Left lung (tissue), 10 donors: ENCODE results near the gene ZKSCAN8. TPM values are rescaled to one million over a fixed set of nuclear protein-coding genes. Genes with fewer than 3 reads are reported as not detected.
"Not testable (repeated sequence)": the region's sequence is repeated elsewhere in the genome, so short reads cannot be mapped to it uniquely, and the experiment has no call there.

Source experiments
- ATAC-seq: fragments of 200-7000 bp; cut with Tn5 transposase; one replicate; pipeline ENCODE4 v1.9.1; 2020; ENCODE audit warnings: moderate library complexity
- DNase-seq, 4 donors: peaks; one replicate each; pipeline ENCODE4 v3.0.0-alpha.2; 2013 to 2020
- H3K27ac ChIP-seq, 2 donors: fragments of 200-600 bp; sonication (generic) in 1 of 2; one replicate each; pipeline versions ENCODE4 v1.5.0 to v1.8.0; 2020 to 2021
- H3K27me3 ChIP-seq, 2 donors: fragments of 200-600 bp; sonication (generic) in 1 of 2; one replicate each; pipeline versions ENCODE4 v1.5.0 to v1.8.0; 2020 to 2021
- H3K36me3 ChIP-seq, 2 donors: fragments of 200-600 bp; sonication (generic) in 1 of 2; one replicate each; pipeline versions ENCODE4 v1.5.0 to v1.8.0; 2020 to 2021
- H3K4me1 ChIP-seq, 2 donors: fragments of 200-600 bp; one replicate each; pipeline ENCODE4 v1.8.0; 2021
- H3K4me3 ChIP-seq, 2 donors: fragments of 200-600 bp; sonication (generic) in 1 of 2; one replicate each; pipeline versions ENCODE4 v1.5.0 to v1.8.0; 2020 to 2021; ENCODE audit warnings: mild to moderate bottlenecking in 1 of 2
- H3K9me3 ChIP-seq, 2 donors: fragments of 200-600 bp; sonication (generic) in 1 of 2; one replicate each; pipeline versions ENCODE4 v1.5.0 to v1.8.0; 2020 to 2021
- CTCF ChIP-seq, 2 donors: fragments of 200-600 bp; sonication (generic) in 1 of 2; IDR thresholded peaks; one replicate each; pipeline versions ENCODE4 v1.5.0 to v1.8.0; 2021; ENCODE audit warnings: antibody characterized with exemption in 2 of 2
- intact Hi-C, 2 donors: fragments of 100-400 bp; cut with DNase I; formaldehyde crosslinking; loops; one replicate each; pipeline versions ENCODE4 v1.11.2 to v1.14.2; 2022
- polyA plus RNA-seq, 6 donors: library from polyadenylated mRNA; unstranded; fragments of 120-200 nt; gene quantifications; one replicate each; pipeline ENCODE4 v1.2.1, GENCODE V29; 2013; ENCODE audit not compliant: insufficient read length in 6 of 6
- total RNA-seq, 2 donors: library from RNA; stranded (reverse); fragmentation: NEBNext Ultra II Directional; extraction: Animal tissue kit (Norgen Biotek cat#: 25700); gene quantifications; one replicate each; pipeline ENCODE4 v1.2.1, GENCODE V29; 2021
- donor health status: DM: no; HTN: yes; CAD: no.
- donor health status: DM: no; HTN: no; CAD: no.

The ZKSCAN8 gene
- total and polyA plus RNA-seq, 8 donors: 14.1 to 50.2 (median 44.7) TPM

GRCh38 chr6:28118217-28118616 lies 23.5 kb upstream of the ZKSCAN8 start:
- no peak for DNase-seq
- no peak for ATAC-seq
- H3K9me3 ChIP-seq: no peaks in the 10 kb centered on the region
- no peaks in the 10 kb centered on the region for H3K4me1 ChIP-seq
- no peak overlapping the region for H3K27ac ChIP-seq
- no peak overlapping the region for H3K4me3 ChIP-seq
- intact Hi-C loops: no loop called here
- peaks cover 0 to 79% of the 10 kb centered on the region in 2 donors for H3K36me3 ChIP-seq
- no peak for TF ChIP-seq CTCF (IDR thresholded peaks at IDR 0.05)
- H3K27me3 ChIP-seq: no peaks in the 10 kb centered on the region

- no peak overlapping the region for H3K27ac ChIP-seq
These were observed 19.8 kb upstream of the ZKSCAN8 start for GRCh38 chr6:28121876-28122275.

GRCh38 chr6:28122283-28122682 lies 19.4 kb upstream of the ZKSCAN8 start:
- H3K27me3 ChIP-seq, ATAC-seq, H3K4me3 ChIP-seq, H3K9me3 ChIP-seq, intact Hi-C loops, H3K27ac ChIP-seq: not testable (repeated sequence)
- peaks cover 5 to 20% of the 10 kb centered on the region in 2 donors for H3K4me1 ChIP-seq
- peak in 1 of 4 donors; percentile 10 for DNase-seq
- H3K36me3 ChIP-seq: peaks cover 0 to 56% of the 10 kb centered on the region in 2 donors

More at GRCh38 chr6:28121876-28122275, 19.8 kb upstream of the ZKSCAN8 start:
- DNase-seq (no peak), ATAC-seq (no peak)
- H3K36me3 ChIP-seq: peaks cover 0 to 53% of the 10 kb centered on the region in 2 donors
- TF ChIP-seq CTCF (IDR thresholded peaks at IDR 0.05): no peak
- no peak overlapping the region for H3K4me3 ChIP-seq
- intact Hi-C loops: no loop called here
- H3K4me1 ChIP-seq: peaks cover 5 to 20% of the 10 kb centered on the region in 2 donors
- no peaks in the 10 kb centered on the region for H3K27me3 ChIP-seq
- no peaks in the 10 kb centered on the region for H3K9me3 ChIP-seq

- no peaks in the 10 kb centered on the region for H3K9me3 ChIP-seq
- peak within 1 kb of the TSS; percentile 61 to 71 for H3K27ac ChIP-seq
- no peak for TF ChIP-seq CTCF (IDR thresholded peaks at IDR 0.05)
- intact Hi-C loops: no loop called here
- ATAC-seq: peak; percentile 100
- H3K4me1 ChIP-seq: peaks cover 5 to 20% of the 10 kb centered on the region in 2 donors
- H3K36me3 ChIP-seq: peaks cover 0 to 56% of the 10 kb centered on the region in 2 donors
- H3K27me3 ChIP-seq: no peaks in the 10 kb centered on the region
- H3K4me3 ChIP-seq: peak within 1 kb of the TSS; percentile 41 to 68
- peak; percentile 59 to 95 (median 84) for DNase-seq
These were observed 17.2 kb upstream of the ZKSCAN8 start, which contains the start of gene ZSCAN16 for GRCh38 chr6:28124350-28124970. Gene ZSCAN16 (plus strand): TSS chr6:28124609. CDS start chr6:28125444, 835 bp downstream.

GRCh38 chr6:28124971-28125353 lies 16.7 kb upstream of the ZKSCAN8 start:
- ATAC-seq (peak; percentile 21), DNase-seq (no peak)
- no peaks in the 10 kb centered on the region for H3K27me3 ChIP-seq
- intact Hi-C loops: no loop called here
- H3K4me3 ChIP-seq: peak overlapping the region; percentile 41 to 68
- no peak for TF ChIP-seq CTCF (IDR thresholded peaks at IDR 0.05)
- H3K4me1 ChIP-seq: peaks cover 5 to 20% of the 10 kb centered on the region in 2 donors
- H3K27ac ChIP-seq: peak overlapping the region; percentile 61 to 71
- H3K36me3 ChIP-seq: peaks cover 0 to 56% of the 10 kb centered on the region in 2 donors
- no peaks in the 10 kb centered on the region for H3K9me3 ChIP-seq
